ENCODE measurements around the gene EXOG.

EXOG gene

GRCh38 chr3:38496131-38496910 lies at the start of gene EXOG:
Gene EXOG, plus strand, starts transcription at chr3:38496340. Its CDS starts 28 bp downstream, at chr3:38496368.
- peak; percentile 92 for DNase-seq

- no peak for DNase-seq
Measured at GRCh38 chr3:38446812-38447211, 49.3 kb upstream of the EXOG start.

- no peak for DNase-seq
Measured at GRCh38 chr3:38450853-38451252, 45.3 kb upstream of the EXOG start.

- peak; percentile 76 for DNase-seq
Measured at GRCh38 chr3:38453075-38453912, 42.8 kb upstream of the EXOG start, which contains the start of gene ACVR2B. Gene ACVR2B, plus strand, starts transcription at chr3:38453890. Its CDS starts 433 bp downstream, at chr3:38454323.

- DNase-seq: no peak
Measured at GRCh38 chr3:38453913-38454177, 42.3 kb upstream of the EXOG start.

- DNase-seq: peak; percentile 22
Measured at GRCh38 chr3:38454178-38454883, 41.8 kb upstream of the EXOG start.

GRCh38 chr3:38454884-38455638 lies 41.1 kb upstream of the EXOG start:
- DNase-seq: peak; percentile 24

- DNase-seq: peak; percentile 33
Measured at GRCh38 chr3:38455639-38456430, 40.3 kb upstream of the EXOG start.

- DNase-seq: peak; percentile 37
Measured at GRCh38 chr3:38457111-38458003, 38.8 kb upstream of the EXOG start.

GRCh38 chr3:38458796-38459498 lies 37.2 kb upstream of the EXOG start:
- DNase-seq: no peak

- no peak for DNase-seq
Measured at GRCh38 chr3:38459499-38460048, 36.6 kb upstream of the EXOG start.

- DNase-seq: no peak
Measured at GRCh38 chr3:38460377-38461270, 35.5 kb upstream of the EXOG start.

GRCh38 chr3:38465588-38466154 lies 30.5 kb upstream of the EXOG start:
- no peak for DNase-seq

GRCh38 chr3:38468765-38469164 lies 27.4 kb upstream of the EXOG start:
- DNase-seq: no peak

- DNase-seq: no peak
Measured at GRCh38 chr3:38469852-38470251, 26.3 kb upstream of the EXOG start.

GRCh38 chr3:38471260-38471857 lies 24.8 kb upstream of the EXOG start:
- no peak for DNase-seq

GRCh38 chr3:38472342-38472741 lies 23.8 kb upstream of the EXOG start:
- DNase-seq: no peak

- DNase-seq: no peak
Measured at GRCh38 chr3:38473229-38473628, 22.9 kb upstream of the EXOG start.
